ENCODE results near the gene TAOK1. TPM values are rescaled to one million over a fixed set of nuclear protein-coding genes. Genes with fewer than 3 reads are reported as not detected.
A peak's percentile ranks its signal among the peaks of the same experiment; 100 is the strongest.

The TAOK1 gene
- total and polyA plus RNA-seq, 2 of the 13 experiments (the other 11 are each of a cell fraction or from before 2014, with no cell fraction given): 14.1 to 23.0 TPM

- peak; percentile 53; the same call in 1 of the 2 replicates for TF ChIP-seq ZFP36L1 (CRISPR knock-in tag; IDR thresholded peaks at IDR 0.05)
- no peak for TF ChIP-seq ZBTB7A (CRISPR knock-in tag; IDR thresholded peaks at IDR 0.05)
- no peak for TF ChIP-seq SNAPC5 (CRISPR knock-in tag; IDR thresholded peaks at IDR 0.05; ENCODE audit: borderline replicate concordance)
- no peak; the same call in 1 of the 2 replicates for TF ChIP-seq TEAD2 (CRISPR knock-in tag; IDR thresholded peaks at IDR 0.05)
- no peak for TF ChIP-seq SRSF9 (IDR thresholded peaks at IDR 0.05; ENCODE audit: borderline replicate concordance, insufficient read depth, low read depth, low read length, poor library complexity, severe bottlenecking)
- peak; percentile 92 for TF ChIP-seq ZFY (CRISPR knock-in tag; IDR thresholded peaks at IDR 0.05)
- TF ChIP-seq TOE1 (CRISPR knock-in tag; IDR thresholded peaks at IDR 0.05): no peak
- TF ChIP-seq ZNF232 (CRISPR knock-in tag; IDR thresholded peaks at IDR 0.05; ENCODE audit: borderline replicate concordance): peak; percentile 24; the same call in 1 of the 2 replicates
- TF ChIP-seq HNF1B (CRISPR knock-in tag; IDR thresholded peaks at IDR 0.05): peak; percentile 76
- no peak for TF ChIP-seq ZNF10 (CRISPR knock-in tag; IDR thresholded peaks at IDR 0.05; ENCODE audit: borderline replicate concordance, low read depth)
- TF ChIP-seq SALL2 (CRISPR knock-in tag; IDR thresholded peaks at IDR 0.05): peak; percentile 86; the same call in 1 of the 2 replicates
- no peak for TF ChIP-seq RFX1 (IDR thresholded peaks at IDR 0.05)
- no peak for TF ChIP-seq NFE2 (CRISPR knock-in tag; IDR thresholded peaks at IDR 0.05)
- no peak for TF ChIP-seq GLMP (CRISPR knock-in tag; IDR thresholded peaks at IDR 0.05; ENCODE audit: borderline replicate concordance)
- TF ChIP-seq ZUFSP (CRISPR knock-in tag; IDR thresholded peaks at IDR 0.05; ENCODE audit: borderline replicate concordance): no peak
- TF ChIP-seq TBL1XR1 (IDR thresholded peaks at IDR 0.05; ENCODE audit: borderline replicate concordance, low read length, partially characterized antibody): no peak
- TF ChIP-seq GMEB2 (CRISPR knock-in tag; IDR thresholded peaks at IDR 0.05; ENCODE audit: low read depth): 0 out of 2 replicates have a peak, but pooled peaks have one; percentile 27
- TF ChIP-seq SMARCC2 (IDR thresholded peaks at IDR 0.05): no peak
- 0 out of 2 replicates have a peak, but pooled peaks have one; percentile 48 for TF ChIP-seq HNRNPUL1 (IDR thresholded peaks at IDR 0.05; ENCODE audit: low read depth, low read length)
- no peak for TF ChIP-seq ZSCAN9 (CRISPR knock-in tag; IDR thresholded peaks at IDR 0.05; ENCODE audit: borderline replicate concordance)
- no peak for TF ChIP-seq POLR2AphosphoS2 (IDR thresholded peaks at IDR 0.05; ENCODE audit: low read depth, low read length)
- no peak for TF ChIP-seq ZNF75D (CRISPR knock-in tag; IDR thresholded peaks at IDR 0.05; ENCODE audit: borderline replicate concordance)
- TF ChIP-seq ASH2L (IDR thresholded peaks at IDR 0.05; ENCODE audit: insufficient read length, low read depth, low read length): peak; percentile 90
These were observed at the start of gene TAOK1 (continued) for GRCh38 chr17:29389982-29390850.

Measured in HepG2 (cell line).